GM21423 (cell line): ENCODE data around the gene CALM1.

Experiments
- ATAC-seq: cut with Tn5 transposase; IDR thresholded peaks from one replicate; pipeline ENCODE4 v1.9.1; 2021; ENCODE audit warnings: mild to moderate bottlenecking, moderate library complexity; ENCODE audit not compliant: unreplicated experiment

Gene CALM1

GRCh38 chr14:90440021-90440451 lies 43.2 kb downstream of the CALM1 start:
- ATAC-seq = no peak

GRCh38 chr14:90440592-90440991 lies 43.8 kb downstream of the CALM1 start:
- ATAC-seq = no peak

- no peak for ATAC-seq
Measured at GRCh38 chr14:90442388-90442787, 45.6 kb downstream of the CALM1 start.

- no peak for ATAC-seq
Measured at GRCh38 chr14:90443161-90444076, 46.6 kb downstream of the CALM1 start.

- ATAC-seq = no peak
Measured at GRCh38 chr14:90444077-90444696, 47.4 kb downstream of the CALM1 start.

- ATAC-seq = no peak
Measured at GRCh38 chr14:90445011-90445410, 48.2 kb downstream of the CALM1 start.

GRCh38 chr14:90446405-90446804 lies 49.6 kb downstream of the CALM1 start:
- no peak for ATAC-seq

GRCh38 chr14:90447720-90448497 lies 51.1 kb downstream of the CALM1 start:
- no peak for ATAC-seq

- no peak for ATAC-seq
Measured at GRCh38 chr14:90449411-90449810, 52.6 kb downstream of the CALM1 start.

GRCh38 chr14:90450151-90450550 lies 53.3 kb downstream of the CALM1 start:
- ATAC-seq = no peak

- no peak for ATAC-seq
Measured at GRCh38 chr14:90450667-90451066, 53.8 kb downstream of the CALM1 start.

GRCh38 chr14:90451443-90451842 lies 54.6 kb downstream of the CALM1 start:
- no peak for ATAC-seq

GRCh38 chr14:90451961-90452360 lies 55.1 kb downstream of the CALM1 start:
- no peak for ATAC-seq

GRCh38 chr14:90452366-90452765 lies 55.5 kb downstream of the CALM1 start:
- ATAC-seq = no peak

- no peak for ATAC-seq
Measured at GRCh38 chr14:90453401-90453951, 56.6 kb downstream of the CALM1 start.

- no peak for ATAC-seq
Measured at GRCh38 chr14:90454041-90455000, 57.5 kb downstream of the CALM1 start.

GRCh38 chr14:90455100-90455571 lies 58.3 kb downstream of the CALM1 start:
- no peak for ATAC-seq

GRCh38 chr14:90456551-90456950 lies 59.7 kb downstream of the CALM1 start:
- ATAC-seq = no peak

GRCh38 chr14:90457186-90457585 lies 60.4 kb downstream of the CALM1 start:
- no peak for ATAC-seq
